ENCODE measurements around the gene CAMK2D.

The CAMK2D gene

GRCh38 chr4:113411496-113411938 lies 350.0 kb downstream of the CAMK2D start:
- no peaks in the 10 kb centered on the region for H3K27me3 ChIP-seq (ENCODE audit: insufficient read depth, low read depth, severe bottlenecking)
- no peak for DNase-seq
- TF ChIP-seq, protein P1, sequence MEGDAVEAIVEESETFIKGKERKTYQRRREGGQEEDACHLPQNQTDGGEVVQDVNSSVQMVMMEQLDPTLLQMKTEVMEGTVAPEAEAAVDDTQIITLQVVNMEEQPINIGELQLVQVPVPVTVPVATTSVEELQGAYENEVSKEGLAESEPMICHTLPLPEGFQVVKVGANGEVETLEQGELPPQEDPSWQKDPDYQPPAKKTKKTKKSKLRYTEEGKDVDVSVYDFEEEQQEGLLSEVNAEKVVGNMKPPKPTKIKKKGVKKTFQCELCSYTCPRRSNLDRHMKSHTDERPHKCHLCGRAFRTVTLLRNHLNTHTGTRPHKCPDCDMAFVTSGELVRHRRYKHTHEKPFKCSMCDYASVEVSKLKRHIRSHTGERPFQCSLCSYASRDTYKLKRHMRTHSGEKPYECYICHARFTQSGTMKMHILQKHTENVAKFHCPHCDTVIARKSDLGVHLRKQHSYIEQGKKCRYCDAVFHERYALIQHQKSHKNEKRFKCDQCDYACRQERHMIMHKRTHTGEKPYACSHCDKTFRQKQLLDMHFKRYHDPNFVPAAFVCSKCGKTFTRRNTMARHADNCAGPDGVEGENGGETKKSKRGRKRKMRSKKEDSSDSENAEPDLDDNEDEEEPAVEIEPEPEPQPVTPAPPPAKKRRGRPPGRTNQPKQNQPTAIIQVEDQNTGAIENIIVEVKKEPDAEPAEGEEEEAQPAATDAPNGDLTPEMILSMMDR (IDR thresholded peaks at IDR 0.05; ENCODE audit: low read depth, low read length), result no peak
- H3K36me3 ChIP-seq, result no peaks in the 10 kb centered on the region
- H3K9me3 ChIP-seq (ENCODE audit: severe bottlenecking), result no peaks in the 10 kb centered on the region
- H3K4me3 ChIP-seq (ENCODE audit: low read depth, low read length), result no peak overlapping the region
- H3K27ac ChIP-seq, result no peak overlapping the region

GRCh38 chr4:113410686-113411085 lies 350.9 kb downstream of the CAMK2D start:
- no peaks in the 10 kb centered on the region for H3K9me3 ChIP-seq (ENCODE audit: severe bottlenecking)
- H3K4me3 ChIP-seq (ENCODE audit: low read depth, low read length), result no peak overlapping the region
- no peaks in the 10 kb centered on the region for H3K27me3 ChIP-seq (ENCODE audit: insufficient read depth, low read depth, severe bottlenecking)
- TF ChIP-seq, protein P1 (IDR thresholded peaks at IDR 0.05; ENCODE audit: low read depth, low read length), result no peak
- H3K27ac ChIP-seq, result no peak overlapping the region
- DNase-seq, result no peak
- no peaks in the 10 kb centered on the region for H3K36me3 ChIP-seq

GRCh38 chr4:113409181-113409580 lies 352.4 kb downstream of the CAMK2D start:
- Histone ChIP-seq H3K4me3 (ENCODE audit: low read depth, low read length) (no peak overlapping the region), H3K27ac (no peak overlapping the region)
- DNase-seq, result no peak

GRCh38 chr4:113407409-113407808 lies 354.1 kb downstream of the CAMK2D start:
- no peaks in the 10 kb centered on the region for H3K27me3 ChIP-seq (ENCODE audit: insufficient read depth, low read depth, severe bottlenecking)
- H3K4me3 ChIP-seq (ENCODE audit: low read depth, low read length), result no peak overlapping the region
- H3K9me3 ChIP-seq (ENCODE audit: severe bottlenecking), result no peaks in the 10 kb centered on the region
- peak; percentile 45 for DNase-seq
- no peak overlapping the region for H3K27ac ChIP-seq
- H3K36me3 ChIP-seq, result no peaks in the 10 kb centered on the region
- TF ChIP-seq, protein P1 (IDR thresholded peaks at IDR 0.05; ENCODE audit: low read depth, low read length), result no peak

More at GRCh38 chr4:113409181-113409580, 352.4 kb downstream of the CAMK2D start:
- H3K36me3 ChIP-seq, result no peaks in the 10 kb centered on the region
- no peaks in the 10 kb centered on the region for H3K27me3 ChIP-seq (ENCODE audit: insufficient read depth, low read depth, severe bottlenecking)
- no peaks in the 10 kb centered on the region for H3K9me3 ChIP-seq (ENCODE audit: severe bottlenecking)
- TF ChIP-seq, protein P1 (IDR thresholded peaks at IDR 0.05; ENCODE audit: low read depth, low read length), result no peak

- Histone ChIP-seq H3K36me3 (no peaks in the 10 kb centered on the region), H3K27ac (no peak overlapping the region), H3K4me3 (ENCODE audit: low read depth, low read length) (no peak overlapping the region), H3K9me3 (ENCODE audit: severe bottlenecking) (no peaks in the 10 kb centered on the region), H3K27me3 (ENCODE audit: insufficient read depth, low read depth, severe bottlenecking) (no peaks in the 10 kb centered on the region)
- DNase-seq, result no peak
- TF ChIP-seq, protein P1 (IDR thresholded peaks at IDR 0.05; ENCODE audit: low read depth, low read length), result no peak
Measured at GRCh38 chr4:113406723-113407016, 354.9 kb downstream of the CAMK2D start.

Measured in WERI-Rb-1 (cell line).